Measurements from ENCODE around the gene HHATL.

HHATL gene

DNA sequence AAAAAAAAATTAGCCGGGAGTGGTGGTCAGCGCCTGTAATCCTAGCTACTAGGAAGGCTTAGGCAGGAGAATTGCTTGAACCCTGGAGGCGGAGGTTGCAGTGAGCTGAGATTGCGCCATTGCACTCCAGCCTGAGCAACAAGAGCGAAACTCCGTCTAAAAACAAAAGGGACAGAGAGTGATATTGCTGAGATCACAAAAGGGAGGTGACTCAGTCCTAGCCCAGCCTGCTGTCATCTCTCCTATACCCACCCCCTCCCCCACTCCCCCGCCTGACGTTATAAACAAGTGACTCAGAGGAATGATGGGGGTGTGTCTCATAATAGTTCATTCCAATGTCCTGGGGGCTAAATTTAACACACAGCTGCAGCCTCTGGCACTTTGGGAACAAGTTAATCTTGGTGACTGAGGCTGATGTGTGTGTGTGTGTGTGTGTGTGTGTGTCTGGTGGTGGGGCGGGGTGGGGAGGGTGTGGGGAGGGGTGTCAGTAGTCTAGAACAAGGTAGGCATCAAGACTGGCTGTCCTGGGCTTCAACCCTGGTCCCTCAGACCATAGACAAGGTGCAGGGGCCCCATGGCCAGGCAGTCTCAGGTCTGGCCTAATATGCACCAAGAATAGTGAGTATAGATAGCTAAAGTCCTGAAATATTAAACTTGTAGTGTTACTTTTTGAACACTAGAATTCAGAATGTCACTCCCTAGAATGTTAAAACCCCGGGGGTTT, 18.6 kb downstream of the HHATL start:
- TF ChIP-seq GATA2 (IDR thresholded peaks at IDR 0.05; ENCODE audit: low read depth, low read length) (no peak), GATA3 (IDR thresholded peaks at IDR 0.05; ENCODE audit: low read depth, low read length) (no peak)

- TF ChIP-seq GATA3 (IDR thresholded peaks at IDR 0.05; ENCODE audit: low read depth, low read length) (no peak), GATA2 (IDR thresholded peaks at IDR 0.05; ENCODE audit: low read depth, low read length) (no peak)
Observed at GRCh38 chr3:42682301-42683070, 20.1 kb downstream of the HHATL start.

- no peak for TF ChIP-seq GATA3 (IDR thresholded peaks at IDR 0.05; ENCODE audit: low read depth, low read length)
- no peak for TF ChIP-seq GATA2 (IDR thresholded peaks at IDR 0.05; ENCODE audit: low read depth, low read length)
Observed at GRCh38 chr3:42681361-42682038, 21.1 kb downstream of the HHATL start.

GRCh38 chr3:42680806-42681205, 21.8 kb downstream of the HHATL start:
- TF ChIP-seq GATA2 (IDR thresholded peaks at IDR 0.05; ENCODE audit: low read depth, low read length): no peak
- TF ChIP-seq GATA3 (IDR thresholded peaks at IDR 0.05; ENCODE audit: low read depth, low read length): no peak

GRCh38 chr3:42680271-42680670, 22.3 kb downstream of the HHATL start:
- TF ChIP-seq GATA3 (IDR thresholded peaks at IDR 0.05; ENCODE audit: low read depth, low read length): no peak
- TF ChIP-seq GATA2 (IDR thresholded peaks at IDR 0.05; ENCODE audit: low read depth, low read length): no peak

GRCh38 chr3:42678447-42678846, 24.2 kb downstream of the HHATL start:
- TF ChIP-seq GATA3 (IDR thresholded peaks at IDR 0.05; ENCODE audit: low read depth, low read length) (no peak), GATA2 (IDR thresholded peaks at IDR 0.05; ENCODE audit: low read depth, low read length) (no peak)

GRCh38 chr3:42675909-42676308, 26.7 kb downstream of the HHATL start:
- TF ChIP-seq GATA2 (IDR thresholded peaks at IDR 0.05; ENCODE audit: low read depth, low read length) (no peak), GATA3 (IDR thresholded peaks at IDR 0.05; ENCODE audit: low read depth, low read length) (no peak)

GRCh38 chr3:42674146-42674545, 28.5 kb downstream of the HHATL start:
- TF ChIP-seq GATA3 (IDR thresholded peaks at IDR 0.05; ENCODE audit: low read depth, low read length): no peak
- no peak for TF ChIP-seq GATA2 (IDR thresholded peaks at IDR 0.05; ENCODE audit: low read depth, low read length)

GRCh38 chr3:42673082-42673481, 29.5 kb downstream of the HHATL start:
- TF ChIP-seq GATA3 (IDR thresholded peaks at IDR 0.05; ENCODE audit: low read depth, low read length) (no peak), GATA2 (IDR thresholded peaks at IDR 0.05; ENCODE audit: low read depth, low read length) (no peak)

DNA sequence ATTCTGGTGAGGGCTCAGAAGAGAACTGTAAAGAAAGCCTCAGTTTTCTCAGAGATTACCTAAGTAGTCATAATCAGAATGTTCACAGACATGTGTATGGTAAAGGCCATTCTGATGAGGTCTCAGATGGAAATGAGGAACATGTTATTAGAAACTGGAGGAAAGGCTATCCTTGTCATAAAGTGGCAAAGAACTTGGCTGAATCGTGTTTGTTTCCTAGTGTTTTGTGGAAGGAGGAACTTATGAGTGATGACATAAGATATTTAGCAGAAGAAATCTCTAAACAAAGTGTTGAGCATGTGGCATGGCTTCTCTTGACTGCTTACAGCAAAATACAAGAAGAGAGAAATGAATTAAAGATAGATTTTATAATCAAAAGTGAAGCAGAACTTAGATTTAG, 30.1 kb downstream of the HHATL start:
- no peak for TF ChIP-seq GATA3 (IDR thresholded peaks at IDR 0.05; ENCODE audit: low read depth, low read length)
- no peak for TF ChIP-seq GATA2 (IDR thresholded peaks at IDR 0.05; ENCODE audit: low read depth, low read length)

DNA sequence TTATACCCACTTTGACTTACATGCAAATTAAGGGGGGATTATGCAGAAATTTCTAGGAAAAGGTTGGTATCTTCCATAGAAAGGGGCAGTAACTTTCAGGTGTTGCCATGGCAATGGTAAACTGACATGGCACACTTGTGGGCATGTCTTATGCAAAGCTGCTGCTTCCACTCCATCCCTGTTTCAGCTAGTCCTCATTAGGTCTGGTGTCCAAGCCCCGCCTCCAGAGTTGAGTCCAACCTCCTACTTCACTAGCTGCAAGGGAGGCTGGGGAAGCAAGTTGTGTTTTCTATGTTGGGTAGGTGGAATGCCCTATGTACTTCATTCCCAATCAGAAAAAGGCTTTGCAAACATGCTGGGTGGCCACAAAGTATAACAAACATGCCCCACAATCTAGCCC, 31.9 kb downstream of the HHATL start:
- TF ChIP-seq GATA2 (IDR thresholded peaks at IDR 0.05; ENCODE audit: low read depth, low read length) (no peak), GATA3 (IDR thresholded peaks at IDR 0.05; ENCODE audit: low read depth, low read length) (no peak)

GRCh38 chr3:42670051-42670576, 32.5 kb downstream of the HHATL start:
- TF ChIP-seq GATA2 (IDR thresholded peaks at IDR 0.05; ENCODE audit: low read depth, low read length) (no peak), GATA3 (IDR thresholded peaks at IDR 0.05; ENCODE audit: low read depth, low read length) (no peak)

- TF ChIP-seq GATA3 (IDR thresholded peaks at IDR 0.05; ENCODE audit: low read depth, low read length) (no peak), GATA2 (IDR thresholded peaks at IDR 0.05; ENCODE audit: low read depth, low read length) (no peak)
Observed at GRCh38 chr3:42668793-42669217, 33.8 kb downstream of the HHATL start.

DNA sequence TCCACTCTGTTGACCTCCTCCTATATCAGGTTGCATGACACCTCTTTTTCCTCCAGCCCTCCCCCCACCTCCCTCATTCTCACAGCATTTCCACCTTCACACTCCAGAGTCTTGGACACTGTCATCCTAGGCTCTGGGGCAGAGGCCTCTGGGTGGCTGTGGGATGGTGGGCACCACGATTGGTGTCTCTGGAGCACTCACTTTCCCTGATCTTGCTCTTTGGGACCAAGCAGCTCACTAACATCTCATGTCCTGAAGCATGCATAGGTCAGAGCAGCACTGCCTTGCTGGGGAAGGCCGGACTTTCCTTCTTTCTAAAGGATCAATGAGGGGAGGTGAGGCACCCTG, 34.2 kb downstream of the HHATL start:
- TF ChIP-seq GATA2 (IDR thresholded peaks at IDR 0.05; ENCODE audit: low read depth, low read length) (no peak), GATA3 (IDR thresholded peaks at IDR 0.05; ENCODE audit: low read depth, low read length) (no peak)

Measured in SH-SY5Y (cell line).